Superior temporal gyrus (tissue), 1 donor: ENCODE data around the gene SIRPB1.
"Not testable (repeated sequence)": the region's sequence is repeated elsewhere in the genome, so short reads cannot be mapped to it uniquely, and the experiment has no call there.

Source experiments
- DNase-seq: peaks from one replicate; pipeline ENCODE4 v3.0.0-alpha.2; 2016; ENCODE audit errors: extremely low spot score

Gene SIRPB1

GRCh38 chr20:1636621-1637020, 16.8 kb upstream of the SIRPB1 start:
- DNase-seq = no peak

GRCh38 chr20:1635291-1635979, 15.6 kb upstream of the SIRPB1 start:
- DNase-seq = no peak

GRCh38 chr20:1633535-1633934, 13.7 kb upstream of the SIRPB1 start:
- DNase-seq = no peak

- no peak for DNase-seq
Observed at GRCh38 chr20:1632178-1632577, 12.4 kb upstream of the SIRPB1 start.

GRCh38 chr20:1631309-1632151, 11.7 kb upstream of the SIRPB1 start:
- no peak for DNase-seq

GRCh38 chr20:1630186-1630585, 10.4 kb upstream of the SIRPB1 start:
- DNase-seq = no peak

GRCh38 chr20:1629321-1629720, 9.5 kb upstream of the SIRPB1 start:
- peak; percentile 1 for DNase-seq

- peak; percentile 1 for DNase-seq
Observed at GRCh38 chr20:1628621-1629020, 8.8 kb upstream of the SIRPB1 start.

GRCh38 chr20:1627200-1627550, 7.4 kb upstream of the SIRPB1 start:
- peak; percentile 1 for DNase-seq

- peak; percentile 0 for DNase-seq
Observed at GRCh38 chr20:1626528-1627199, 6.9 kb upstream of the SIRPB1 start.

GRCh38 chr20:1625083-1625690, 5.4 kb upstream of the SIRPB1 start:
- peak; percentile 2 for DNase-seq

GRCh38 chr20:1623501-1624205, 3.8 kb upstream of the SIRPB1 start:
- peak; percentile 9 for DNase-seq

- peak; percentile 4 for DNase-seq
Observed at GRCh38 chr20:1622450-1622849, 2.6 kb upstream of the SIRPB1 start.

GRCh38 chr20:1621316-1621715, 1.5 kb upstream of the SIRPB1 start:
- DNase-seq = peak; percentile 1

GRCh38 chr20:1618954-1619540, 762 bp downstream of the SIRPB1 start:
- peak; percentile 1 for DNase-seq

- peak; percentile 2 for DNase-seq
Observed at GRCh38 chr20:1618479-1618878, 1.3 kb downstream of the SIRPB1 start.

- DNase-seq = peak; percentile 4
Observed at GRCh38 chr20:1616858-1617434, 2.9 kb downstream of the SIRPB1 start.

- DNase-seq = not testable (repeated sequence)
Observed at GRCh38 chr20:1610404-1610803, 9.4 kb downstream of the SIRPB1 start.

GRCh38 chr20:1608678-1609347, 11.0 kb downstream of the SIRPB1 start:
- not testable (repeated sequence) for DNase-seq

GRCh38 chr20:1600736-1601135, 19.1 kb downstream of the SIRPB1 start:
- DNase-seq = no peak
